ENCODE data around the gene HSPB6. TPM values are rescaled to one million over a fixed set of nuclear protein-coding genes. Genes with fewer than 3 reads are reported as not detected.
A peak's percentile ranks its signal among the peaks of the same experiment; 100 is the strongest.

Gene HSPB6
- polyA plus RNA-seq, 1 of the 3 experiments (the other 2 are of a cell fraction) = 0.43 TPM

DNA sequence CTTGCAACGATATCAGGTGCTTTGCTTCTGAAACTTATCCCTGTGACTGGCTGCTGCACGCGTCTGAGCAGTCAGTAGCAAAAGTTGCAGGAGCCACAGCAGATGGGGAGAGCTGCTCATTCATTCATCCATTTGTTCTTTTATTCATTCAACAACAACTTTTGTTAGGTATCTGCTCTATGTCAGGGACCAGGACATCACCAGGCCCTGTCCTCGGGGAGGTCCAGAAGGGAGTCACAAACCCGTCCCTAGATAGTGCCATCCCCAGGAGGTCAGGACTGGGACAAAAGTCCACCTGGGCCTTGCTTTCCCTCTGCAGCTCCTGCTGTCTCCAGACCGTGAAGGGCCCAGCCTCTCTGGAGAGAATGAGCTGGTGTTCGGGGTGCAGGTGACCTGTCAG, 21.1 kb upstream of the HSPB6 start:
- no peak for DNase-seq
- ChIA-PET CTCF (no interaction called here), POLR2A (no interaction called here)
- TF ChIP-seq, protein P1, sequence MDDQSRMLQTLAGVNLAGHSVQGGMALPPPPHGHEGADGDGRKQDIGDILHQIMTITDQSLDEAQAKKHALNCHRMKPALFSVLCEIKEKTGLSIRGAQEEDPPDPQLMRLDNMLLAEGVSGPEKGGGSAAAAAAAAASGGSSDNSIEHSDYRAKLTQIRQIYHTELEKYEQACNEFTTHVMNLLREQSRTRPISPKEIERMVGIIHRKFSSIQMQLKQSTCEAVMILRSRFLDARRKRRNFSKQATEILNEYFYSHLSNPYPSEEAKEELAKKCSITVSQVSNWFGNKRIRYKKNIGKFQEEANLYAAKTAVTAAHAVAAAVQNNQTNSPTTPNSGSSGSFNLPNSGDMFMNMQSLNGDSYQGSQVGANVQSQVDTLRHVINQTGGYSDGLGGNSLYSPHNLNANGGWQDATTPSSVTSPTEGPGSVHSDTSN (IDR thresholded peaks at IDR 0.05) = no peak
- TF ChIP-seq SMC3 (IDR thresholded peaks at IDR 0.05; ENCODE audit: low read depth, low read length) (no peak), NFIC (IDR thresholded peaks at IDR 0.05; ENCODE audit: borderline replicate concordance) (no peak)
- TF ChIP-seq, protein P2, sequence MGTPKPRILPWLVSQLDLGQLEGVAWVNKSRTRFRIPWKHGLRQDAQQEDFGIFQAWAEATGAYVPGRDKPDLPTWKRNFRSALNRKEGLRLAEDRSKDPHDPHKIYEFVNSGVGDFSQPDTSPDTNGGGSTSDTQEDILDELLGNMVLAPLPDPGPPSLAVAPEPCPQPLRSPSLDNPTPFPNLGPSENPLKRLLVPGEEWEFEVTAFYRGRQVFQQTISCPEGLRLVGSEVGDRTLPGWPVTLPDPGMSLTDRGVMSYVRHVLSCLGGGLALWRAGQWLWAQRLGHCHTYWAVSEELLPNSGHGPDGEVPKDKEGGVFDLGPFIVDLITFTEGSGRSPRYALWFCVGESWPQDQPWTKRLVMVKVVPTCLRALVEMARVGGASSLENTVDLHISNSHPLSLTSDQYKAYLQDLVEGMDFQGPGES (IDR thresholded peaks at IDR 0.05; ENCODE audit: low read depth, low read length) = no peak
- Histone ChIP-seq H3K4me1 (ENCODE audit: control insufficient read depth in 1 of 2, insufficient read depth in 2 of 2, low read depth in 1 of 2, low read length in 1 of 2) (peaks cover 0 to 12% of the 10 kb centered on the region in 2 experiments; a peak in 2 of 4 replicates), H3K79me2 (ENCODE audit: insufficient read depth) (peaks cover 13% of the 10 kb centered on the region; the same call in 1 of the 2 replicates), H3F3A (replicated peaks; ENCODE audit: insufficient read depth) (peaks cover 8% of the 10 kb centered on the region), H3K9ac (no peak overlapping the region), H3K9me2 (no peaks in the 10 kb centered on the region), H3K27me3 (ENCODE audit: insufficient read depth) (no peaks in the 10 kb centered on the region), H2AFZ (ENCODE audit: low read depth) (no peak overlapping the region), H3K36me3 (replicated peaks in 1 of 2; ENCODE audit: control insufficient read depth in 1 of 2, insufficient read depth in 2 of 2, low read length in 1 of 2) (peaks cover 0 to 6% of the 10 kb centered on the region in 2 experiments), H3K9me3 (no peaks in the 10 kb centered on the region), H3K4me3 (ENCODE audit: low read depth in 2 of 2, low read length in 1 of 2) (no peak overlapping the region), H3K4me2 (no peak overlapping the region), H4K20me1 (ENCODE audit: insufficient read depth) (no peaks in the 10 kb centered on the region), H3K27ac (ENCODE audit: low read depth in 2 of 2, low read length in 1 of 2) (no peak overlapping the region)
- WGBS (ENCODE audit: low lambda C conversion rate) = 86% methylated on average over 7 of the region's 7 CpGs

DNA sequence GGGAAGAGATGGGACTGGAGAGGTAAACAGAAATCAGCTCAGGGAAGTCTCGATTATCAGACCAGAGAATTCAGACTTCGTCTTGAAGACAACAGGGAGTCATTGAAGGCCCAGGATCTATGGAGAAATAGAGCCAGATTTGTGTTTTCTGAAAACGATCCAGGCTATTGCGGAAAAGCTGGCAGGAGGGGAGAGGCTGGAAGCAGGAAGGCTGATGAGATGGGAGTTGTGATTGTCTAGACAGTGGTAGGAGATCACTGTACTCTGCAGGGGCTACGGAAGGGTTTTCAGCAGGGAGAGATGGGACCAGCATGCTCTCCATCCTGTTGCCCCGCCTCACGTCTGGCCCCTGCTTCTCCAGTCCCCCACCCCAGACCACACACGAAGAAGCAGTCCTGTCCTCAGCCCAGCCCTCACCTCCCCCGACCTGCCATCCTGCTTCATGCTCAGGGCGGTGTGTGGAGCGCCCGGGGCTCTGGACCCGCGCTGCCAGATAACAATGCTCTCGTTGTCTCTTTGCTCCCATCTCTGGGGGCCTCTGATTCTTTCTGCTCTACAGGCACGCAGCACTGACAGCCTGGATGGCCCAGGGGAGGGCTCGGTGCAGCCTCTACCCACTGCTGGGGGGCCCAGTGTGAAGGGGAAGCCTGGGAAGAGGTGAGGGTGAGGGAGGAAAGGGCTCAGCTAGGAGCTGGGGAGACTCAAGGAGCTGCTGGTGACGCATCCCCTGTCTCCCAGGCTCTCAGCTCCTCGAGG, 20.4 kb upstream of the HSPB6 start:
- ChIA-PET POLR2A (no interaction called here), CTCF (interaction anchor here (1.4 kb wide), 1 partner anchor 43 kb away, joined by 3 read pairs; no protein-coding TSS in a partner anchor)
- no peaks in the 10 kb centered on the region for H3K9me2 ChIP-seq
- peaks cover 8% of the 10 kb centered on the region for H3F3A ChIP-seq (replicated peaks; ENCODE audit: insufficient read depth)
- no peak overlapping the region for H2AFZ ChIP-seq (ENCODE audit: low read depth)
- peaks cover 0 to 3% of the 10 kb centered on the region in 2 experiments for H3K36me3 ChIP-seq (replicated peaks in 1 of 2; ENCODE audit: control insufficient read depth in 1 of 2, insufficient read depth in 2 of 2, low read length in 1 of 2)
- no peaks in the 10 kb centered on the region for H3K27me3 ChIP-seq (ENCODE audit: insufficient read depth)
- TF ChIP-seq, protein P1 (IDR thresholded peaks at IDR 0.05) = no peak
- TF ChIP-seq NRF1 (IDR thresholded peaks at IDR 0.05; ENCODE audit: low read depth, low read length) (no peak), TEAD4 (IDR thresholded peaks at IDR 0.05; ENCODE audit: borderline replicate concordance, insufficient read depth) (no peak), YY1 (IDR thresholded peaks at IDR 0.05; ENCODE audit: low read depth) (no peak), EP300 (IDR thresholded peaks at IDR 0.05; ENCODE audit: borderline replicate concordance in 1 of 2, low read depth in 1 of 2, low read length in 1 of 2) (no peak), NFIC (IDR thresholded peaks at IDR 0.05; ENCODE audit: borderline replicate concordance) (no peak)
- TF ChIP-seq, protein P3, sequence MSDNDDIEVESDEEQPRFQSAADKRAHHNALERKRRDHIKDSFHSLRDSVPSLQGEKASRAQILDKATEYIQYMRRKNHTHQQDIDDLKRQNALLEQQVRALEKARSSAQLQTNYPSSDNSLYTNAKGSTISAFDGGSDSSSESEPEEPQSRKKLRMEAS (IDR thresholded peaks at IDR 0.05; ENCODE audit: low read depth) = no peak
- TF ChIP-seq, protein P4, sequence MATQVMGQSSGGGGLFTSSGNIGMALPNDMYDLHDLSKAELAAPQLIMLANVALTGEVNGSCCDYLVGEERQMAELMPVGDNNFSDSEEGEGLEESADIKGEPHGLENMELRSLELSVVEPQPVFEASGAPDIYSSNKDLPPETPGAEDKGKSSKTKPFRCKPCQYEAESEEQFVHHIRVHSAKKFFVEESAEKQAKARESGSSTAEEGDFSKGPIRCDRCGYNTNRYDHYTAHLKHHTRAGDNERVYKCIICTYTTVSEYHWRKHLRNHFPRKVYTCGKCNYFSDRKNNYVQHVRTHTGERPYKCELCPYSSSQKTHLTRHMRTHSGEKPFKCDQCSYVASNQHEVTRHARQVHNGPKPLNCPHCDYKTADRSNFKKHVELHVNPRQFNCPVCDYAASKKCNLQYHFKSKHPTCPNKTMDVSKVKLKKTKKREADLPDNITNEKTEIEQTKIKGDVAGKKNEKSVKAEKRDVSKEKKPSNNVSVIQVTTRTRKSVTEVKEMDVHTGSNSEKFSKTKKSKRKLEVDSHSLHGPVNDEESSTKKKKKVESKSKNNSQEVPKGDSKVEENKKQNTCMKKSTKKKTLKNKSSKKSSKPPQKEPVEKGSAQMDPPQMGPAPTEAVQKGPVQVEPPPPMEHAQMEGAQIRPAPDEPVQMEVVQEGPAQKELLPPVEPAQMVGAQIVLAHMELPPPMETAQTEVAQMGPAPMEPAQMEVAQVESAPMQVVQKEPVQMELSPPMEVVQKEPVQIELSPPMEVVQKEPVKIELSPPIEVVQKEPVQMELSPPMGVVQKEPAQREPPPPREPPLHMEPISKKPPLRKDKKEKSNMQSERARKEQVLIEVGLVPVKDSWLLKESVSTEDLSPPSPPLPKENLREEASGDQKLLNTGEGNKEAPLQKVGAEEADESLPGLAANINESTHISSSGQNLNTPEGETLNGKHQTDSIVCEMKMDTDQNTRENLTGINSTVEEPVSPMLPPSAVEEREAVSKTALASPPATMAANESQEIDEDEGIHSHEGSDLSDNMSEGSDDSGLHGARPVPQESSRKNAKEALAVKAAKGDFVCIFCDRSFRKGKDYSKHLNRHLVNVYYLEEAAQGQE (IDR thresholded peaks at IDR 0.05; ENCODE audit: low read depth, low read length) = no peak
- peaks cover 0 to 12% of the 10 kb centered on the region in 2 experiments; a peak in 2 of 4 replicates for H3K4me1 ChIP-seq (ENCODE audit: control insufficient read depth in 1 of 2, insufficient read depth in 2 of 2, low read depth in 1 of 2, low read length in 1 of 2)
- peak overlapping the region; percentile 90; the same call in 1 of the 2 replicates for H3K4me2 ChIP-seq
- no peak overlapping the region for H3K27ac ChIP-seq (ENCODE audit: low read depth in 2 of 2, low read length in 1 of 2)
- H3K4me3 ChIP-seq (ENCODE audit: low read depth in 2 of 2, low read length in 1 of 2) = no peak overlapping the region
- DNase-seq = no peak
- no peak overlapping the region for H3K9ac ChIP-seq
- no peaks in the 10 kb centered on the region for H3K9me3 ChIP-seq
- no peaks in the 10 kb centered on the region for H4K20me1 ChIP-seq (ENCODE audit: insufficient read depth)
- WGBS (ENCODE audit: low lambda C conversion rate) = 76% methylated on average over 16 of the region's 19 CpGs
- peaks cover 13% of the 10 kb centered on the region; the same call in 1 of the 2 replicates for H3K79me2 ChIP-seq (ENCODE audit: insufficient read depth)

All from SK-N-SH (cell line).